ENCODE measurements around the gene TMEM179.

The TMEM179 gene

DNA sequence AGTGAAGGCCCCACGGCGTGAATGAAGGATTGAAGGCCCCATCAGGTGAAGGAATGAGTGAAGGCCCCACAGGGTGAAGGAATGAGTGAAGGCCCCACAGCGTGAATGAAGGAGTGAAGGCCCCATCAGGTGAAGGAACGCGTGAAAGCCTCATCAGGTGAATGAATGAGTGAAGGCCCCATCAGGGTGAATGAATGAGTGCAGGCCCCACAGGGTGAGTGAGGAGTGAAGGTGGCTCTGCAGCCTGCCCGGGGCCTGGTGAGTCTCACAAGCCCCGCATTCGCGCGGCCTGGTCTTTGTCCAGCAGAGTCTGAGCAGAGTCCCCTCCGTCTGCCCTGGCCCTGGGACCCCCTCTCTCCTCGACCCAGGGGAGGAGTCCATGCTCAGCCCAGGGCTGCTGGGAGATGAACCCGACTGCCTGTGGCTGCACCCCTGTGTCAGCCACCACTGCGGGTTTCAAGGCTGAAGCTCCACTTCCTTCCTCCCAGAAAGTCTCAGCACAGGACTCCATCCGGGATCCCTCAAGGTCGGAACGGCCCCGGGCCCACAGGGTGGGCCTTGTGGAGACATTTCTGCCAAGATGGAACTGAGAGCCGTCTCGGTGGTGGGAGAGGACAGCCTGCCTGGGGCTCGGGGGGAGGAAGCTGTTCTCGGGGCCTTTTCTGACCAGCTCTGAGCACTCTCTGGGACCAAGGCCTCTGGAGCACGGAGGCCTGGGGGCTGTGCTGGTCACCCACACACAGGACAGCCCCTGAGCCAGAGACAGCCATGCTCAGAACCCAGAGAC lies 37.4 kb upstream of the TMEM179 start:
- TF ChIP-seq, protein P1, sequence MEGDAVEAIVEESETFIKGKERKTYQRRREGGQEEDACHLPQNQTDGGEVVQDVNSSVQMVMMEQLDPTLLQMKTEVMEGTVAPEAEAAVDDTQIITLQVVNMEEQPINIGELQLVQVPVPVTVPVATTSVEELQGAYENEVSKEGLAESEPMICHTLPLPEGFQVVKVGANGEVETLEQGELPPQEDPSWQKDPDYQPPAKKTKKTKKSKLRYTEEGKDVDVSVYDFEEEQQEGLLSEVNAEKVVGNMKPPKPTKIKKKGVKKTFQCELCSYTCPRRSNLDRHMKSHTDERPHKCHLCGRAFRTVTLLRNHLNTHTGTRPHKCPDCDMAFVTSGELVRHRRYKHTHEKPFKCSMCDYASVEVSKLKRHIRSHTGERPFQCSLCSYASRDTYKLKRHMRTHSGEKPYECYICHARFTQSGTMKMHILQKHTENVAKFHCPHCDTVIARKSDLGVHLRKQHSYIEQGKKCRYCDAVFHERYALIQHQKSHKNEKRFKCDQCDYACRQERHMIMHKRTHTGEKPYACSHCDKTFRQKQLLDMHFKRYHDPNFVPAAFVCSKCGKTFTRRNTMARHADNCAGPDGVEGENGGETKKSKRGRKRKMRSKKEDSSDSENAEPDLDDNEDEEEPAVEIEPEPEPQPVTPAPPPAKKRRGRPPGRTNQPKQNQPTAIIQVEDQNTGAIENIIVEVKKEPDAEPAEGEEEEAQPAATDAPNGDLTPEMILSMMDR (IDR thresholded peaks at IDR 0.05; ENCODE audit: low read depth, low read length, poor library complexity, severe bottlenecking): no peak
- no peak for TF ChIP-seq EZH2phosphoT487 (IDR thresholded peaks at IDR 0.05; ENCODE audit: borderline replicate concordance, low read length)
- Histone ChIP-seq H3K9me2 (replicated peaks; ENCODE audit: control insufficient read depth, low read length) (no peaks in the 10 kb centered on the region), H3K79me2 (ENCODE audit: control insufficient read depth, low read length) (no peaks in the 10 kb centered on the region), H4K20me1 (ENCODE audit: control insufficient read depth, insufficient read depth, low read depth, low read length) (no peaks in the 10 kb centered on the region), H3K4me1 (ENCODE audit: control insufficient read depth, low read length) (no peaks in the 10 kb centered on the region), H3K27ac (ENCODE audit: low read depth, low read length) (no peak overlapping the region), H3K27me3 (ENCODE audit: control insufficient read depth, low read length) (no peaks in the 10 kb centered on the region), H3K4me3 (ENCODE audit: low read length) (no peak overlapping the region), H3F3A (ENCODE audit: control insufficient read depth, insufficient read depth) (no peaks in the 10 kb centered on the region), H3K4me2 (ENCODE audit: low read length) (no peak overlapping the region), H3K9me3 (ENCODE audit: control insufficient read depth, insufficient read depth, low read length) (no peaks in the 10 kb centered on the region), H3K36me3 (ENCODE audit: control insufficient read depth, low read length) (no peaks in the 10 kb centered on the region)

DNA sequence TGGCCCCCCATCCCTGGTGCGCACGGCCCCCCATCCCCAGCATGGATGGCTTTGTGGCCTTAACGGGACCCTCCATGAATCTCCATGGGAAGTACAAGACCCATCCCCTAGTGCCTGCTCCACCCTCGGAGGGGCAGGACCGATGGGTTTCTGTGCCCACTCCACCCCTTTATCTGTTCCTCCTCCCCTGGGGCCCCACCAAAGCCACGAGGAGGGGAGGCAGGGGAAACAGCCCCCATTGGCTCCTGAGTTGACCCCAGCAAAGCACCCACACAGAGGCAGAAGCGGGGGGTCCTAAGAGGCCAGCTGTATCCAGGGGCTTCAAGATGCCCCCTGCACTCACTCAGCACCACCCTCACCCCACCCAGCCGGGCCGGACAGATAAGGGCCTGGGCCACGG lies 36.1 kb upstream of the TMEM179 start:
- H3K27me3 ChIP-seq (ENCODE audit: control insufficient read depth, low read length): no peaks in the 10 kb centered on the region
- H3K9me2 ChIP-seq (replicated peaks; ENCODE audit: control insufficient read depth, low read length): no peaks in the 10 kb centered on the region
- TF ChIP-seq, protein P1 (IDR thresholded peaks at IDR 0.05; ENCODE audit: low read depth, low read length, poor library complexity, severe bottlenecking): no peak
- TF ChIP-seq EZH2phosphoT487 (IDR thresholded peaks at IDR 0.05; ENCODE audit: borderline replicate concordance, low read length): no peak
- H4K20me1 ChIP-seq (ENCODE audit: control insufficient read depth, insufficient read depth, low read depth, low read length): no peaks in the 10 kb centered on the region
- no peaks in the 10 kb centered on the region for H3K79me2 ChIP-seq (ENCODE audit: control insufficient read depth, low read length)
- H3K4me1 ChIP-seq (ENCODE audit: control insufficient read depth, low read length): no peaks in the 10 kb centered on the region
- H3K27ac ChIP-seq (ENCODE audit: low read depth, low read length): no peak overlapping the region
- H3F3A ChIP-seq (ENCODE audit: control insufficient read depth, insufficient read depth): no peaks in the 10 kb centered on the region
- H3K4me3 ChIP-seq (ENCODE audit: low read length): no peak overlapping the region
- H3K9me3 ChIP-seq (ENCODE audit: control insufficient read depth, insufficient read depth, low read length): no peaks in the 10 kb centered on the region
- no peaks in the 10 kb centered on the region for H3K36me3 ChIP-seq (ENCODE audit: control insufficient read depth, low read length)
- no peak overlapping the region for H3K4me2 ChIP-seq (ENCODE audit: low read length)

DNA sequence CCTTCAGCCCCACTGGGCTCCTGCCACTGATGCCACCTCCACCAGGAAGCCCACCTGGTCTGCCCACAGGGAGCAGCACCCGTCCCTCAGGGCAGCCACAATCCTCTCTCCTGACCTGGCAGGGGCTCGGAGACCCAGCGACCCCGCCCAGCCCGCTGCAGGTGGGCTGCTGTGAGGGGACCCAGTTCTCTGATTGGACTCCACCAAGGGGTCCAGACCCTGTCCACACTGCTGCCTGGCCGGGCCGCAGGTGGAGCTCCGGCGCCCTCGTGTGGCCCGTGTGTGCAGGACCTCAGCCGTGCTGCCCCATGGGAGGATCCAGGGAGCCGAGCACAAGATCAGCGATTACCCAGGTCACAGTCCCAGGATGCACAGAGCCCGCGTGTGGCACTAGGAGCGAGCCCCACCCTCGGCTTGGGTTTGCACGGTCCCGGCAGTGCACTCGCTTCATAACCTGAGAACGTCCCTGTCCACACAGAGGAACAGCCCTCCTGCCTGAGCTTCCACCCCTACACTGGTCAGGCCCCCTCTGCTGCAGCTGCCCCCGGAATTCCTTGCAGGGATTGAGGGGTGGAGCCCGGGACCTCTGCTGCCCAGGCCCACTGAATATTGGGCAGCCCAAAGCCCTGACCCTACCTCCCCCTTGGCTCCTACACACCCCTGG lies 35.4 kb upstream of the TMEM179 start:
- H3K36me3 ChIP-seq (ENCODE audit: control insufficient read depth, low read length): no peaks in the 10 kb centered on the region
- H3K9me3 ChIP-seq (ENCODE audit: control insufficient read depth, insufficient read depth, low read length): no peaks in the 10 kb centered on the region
- no peak overlapping the region for H3K27ac ChIP-seq (ENCODE audit: low read depth, low read length)
- H3K4me2 ChIP-seq (ENCODE audit: low read length): no peak overlapping the region
- H4K20me1 ChIP-seq (ENCODE audit: control insufficient read depth, insufficient read depth, low read depth, low read length): no peaks in the 10 kb centered on the region
- H3K79me2 ChIP-seq (ENCODE audit: control insufficient read depth, low read length): no peaks in the 10 kb centered on the region
- no peak for TF ChIP-seq EZH2phosphoT487 (IDR thresholded peaks at IDR 0.05; ENCODE audit: borderline replicate concordance, low read length)
- TF ChIP-seq, protein P1 (IDR thresholded peaks at IDR 0.05; ENCODE audit: low read depth, low read length, poor library complexity, severe bottlenecking): peak; percentile 94
- no peaks in the 10 kb centered on the region for H3K9me2 ChIP-seq (replicated peaks; ENCODE audit: control insufficient read depth, low read length)
- H3K4me3 ChIP-seq (ENCODE audit: low read length): no peak overlapping the region
- H3K4me1 ChIP-seq (ENCODE audit: control insufficient read depth, low read length): no peaks in the 10 kb centered on the region
- H3K27me3 ChIP-seq (ENCODE audit: control insufficient read depth, low read length): no peaks in the 10 kb centered on the region
- no peaks in the 10 kb centered on the region for H3F3A ChIP-seq (ENCODE audit: control insufficient read depth, insufficient read depth)

All from DOHH2 (cell line).